ENCODE data around the gene RNF149. TPM values are rescaled to one million over a fixed set of nuclear protein-coding genes. Genes with fewer than 3 reads are reported as not detected.

The RNF149 gene
- total RNA-seq, 6 experiments from 2014 or later, result 20.3 to 45.4 (median 32.2) TPM

GRCh38 chr2:101258804-101259203, 49.7 kb downstream of the RNF149 start:
- no peak for ATAC-seq
- Histone ChIP-seq H3K4me3 (no peak overlapping the region), H3K9me3 (no peaks in the 10 kb centered on the region), H3K27ac (no peak overlapping the region), H3K4me1 (peaks cover 0 to 14% (median 4%) of the 10 kb centered on the region in 4 donors), H3K36me3 (peaks cover 0 to 23% (median 7%) of the 10 kb centered on the region in 4 donors), H3K27me3 (no peaks in the 10 kb centered on the region)
- intact Hi-C loops (cut with DNase I), result no loop called here
- TF ChIP-seq CTCF (IDR thresholded peaks at IDR 0.05) (no peak), POLR2A (IDR thresholded peaks at IDR 0.05) (no peak)
- WGBS (ENCODE audit: insufficient coverage, low coverage, low lambda C conversion rate, missing lambda C conversion rate), result 100% methylated on average over 4 of the region's 8 CpGs
- DNase-seq, result no peak

GRCh38 chr2:101256316-101256715, 52.2 kb downstream of the RNF149 start:
- intact Hi-C loops (cut with DNase I), result no loop called here
- Histone ChIP-seq H3K4me3 (no peak overlapping the region), H3K27me3 (no peaks in the 10 kb centered on the region), H3K4me1 (peaks cover 0 to 21% (median 4%) of the 10 kb centered on the region in 4 donors), H3K36me3 (peaks cover 0 to 9% (median 0%) of the 10 kb centered on the region in 4 donors), H3K27ac (no peak overlapping the region), H3K9me3 (no peaks in the 10 kb centered on the region)
- DNase-seq (no peak), ATAC-seq (no peak)
- TF ChIP-seq CTCF (IDR thresholded peaks at IDR 0.05), result no peak
- TF ChIP-seq POLR2A (IDR thresholded peaks at IDR 0.05), result no peak
- WGBS (ENCODE audit: insufficient coverage, low coverage, low lambda C conversion rate, missing lambda C conversion rate), result 87% methylated on average over 2 of the region's 2 CpGs

- WGBS (ENCODE audit: insufficient coverage, low coverage, low lambda C conversion rate, missing lambda C conversion rate), result 83% methylated on average over 3 of the region's 3 CpGs
- no peak for ATAC-seq
These were observed 53.0 kb downstream of the RNF149 start for GRCh38 chr2:101255501-101255900.

GRCh38 chr2:101253703-101254450, 54.6 kb downstream of the RNF149 start:
- H3K27ac ChIP-seq, result peak overlapping the region in 2 of 3 donors; percentile 93 to 94
- 6% methylated on average over 15 of the region's 17 CpGs for WGBS (ENCODE audit: insufficient coverage, low coverage, low lambda C conversion rate, missing lambda C conversion rate)
- no peak for ATAC-seq
- peak overlapping the region; percentile 95 to 100 (median 100) for H3K4me3 ChIP-seq
- intact Hi-C loops (cut with DNase I), result no loop called here
- peaks cover 0 to under 1% (median 0%) of the 10 kb centered on the region in 4 donors for H3K36me3 ChIP-seq
- peaks cover 0 to 21% (median 4%) of the 10 kb centered on the region in 4 donors for H3K4me1 ChIP-seq
- no peak for DNase-seq
- H3K27me3 ChIP-seq, result no peaks in the 10 kb centered on the region
- no peaks in the 10 kb centered on the region for H3K9me3 ChIP-seq
- TF ChIP-seq CTCF (IDR thresholded peaks at IDR 0.05), result no peak
- TF ChIP-seq POLR2A (IDR thresholded peaks at IDR 0.05), result no peak

More at GRCh38 chr2:101255501-101255900, 53.0 kb downstream of the RNF149 start:
- Histone ChIP-seq H3K27me3 (no peaks in the 10 kb centered on the region), H3K4me3 (no peak overlapping the region), H3K9me3 (no peaks in the 10 kb centered on the region), H3K36me3 (peaks cover 0 to 9% (median 0%) of the 10 kb centered on the region in 4 donors), H3K4me1 (peaks cover 0 to 21% (median 4%) of the 10 kb centered on the region in 4 donors), H3K27ac (no peak overlapping the region)
- intact Hi-C loops (cut with DNase I), result no loop called here
- DNase-seq, result no peak
- TF ChIP-seq CTCF (IDR thresholded peaks at IDR 0.05) (no peak), POLR2A (IDR thresholded peaks at IDR 0.05) (no peak)
